Lower lobe of right lung (tissue), 2 donors: ENCODE measurements around the gene PLEKHJ1. TPM values are rescaled to one million over a fixed set of nuclear protein-coding genes. Genes with fewer than 3 reads are reported as not detected.
A peak's percentile ranks its signal among the peaks of the same experiment; 100 is the strongest.
"Not testable (repeated sequence)": the region's sequence is repeated elsewhere in the genome, so short reads cannot be mapped to it uniquely, and the experiment has no call there.

Experiments used
- ATAC-seq, 2 donors: fragments of 200-7000 bp; cut with Tn5 transposase; one replicate each; pipeline ENCODE4 v1.9.1; 2020 to 2022; ENCODE audit warnings: mild to moderate bottlenecking in 2 of 2, moderate library complexity in 2 of 2
- DNase-seq: peaks from one replicate; pipeline ENCODE4 v3.0.0-alpha.2; 2020
- H3K27ac ChIP-seq: fragments of 200-600 bp; one replicate; pipeline ENCODE4 v1.8.0; 2022
- H3K27me3 ChIP-seq: fragments of 200-600 bp; one replicate; pipeline ENCODE4 v1.8.0; 2022; ENCODE audit warnings: low read depth
- H3K36me3 ChIP-seq: fragments of 200-600 bp; one replicate; pipeline ENCODE4 v1.8.0; 2022; ENCODE audit warnings: mild to moderate bottlenecking
- H3K4me1 ChIP-seq: fragments of 200-600 bp; one replicate; pipeline ENCODE4 v1.8.0; 2022
- H3K4me3 ChIP-seq: fragments of 200-600 bp; one replicate; pipeline ENCODE4 v1.8.0; 2022; ENCODE audit warnings: mild to moderate bottlenecking
- H3K9me3 ChIP-seq: fragments of 200-600 bp; one replicate; pipeline ENCODE4 v1.8.0; 2022
- CTCF ChIP-seq: fragments of 200-600 bp; IDR thresholded peaks from one replicate; pipeline ENCODE4 v1.8.0; 2022; ENCODE audit warnings: antibody characterized with exemption, mild to moderate bottlenecking
- intact Hi-C: fragments of 100-400 bp; cut with DNase I; formaldehyde crosslinking; loops from one replicate; pipeline ENCODE4 v1.11.0; 2022
- total RNA-seq: library from RNA; stranded (reverse); fragmentation: NEBNext Ultra II Directional; extraction: Animal tissue kit (Norgen Biotek cat#: 25700); gene quantifications from one replicate; pipeline ENCODE4 v1.2.1, GENCODE V29; 2021
- donor health status: DM: no; HTN: yes; CAD: no; lungs with severe emphysema.

PLEKHJ1 gene
- total RNA-seq, 1 donor from 2014 or later, result 52.0 TPM

DNA sequence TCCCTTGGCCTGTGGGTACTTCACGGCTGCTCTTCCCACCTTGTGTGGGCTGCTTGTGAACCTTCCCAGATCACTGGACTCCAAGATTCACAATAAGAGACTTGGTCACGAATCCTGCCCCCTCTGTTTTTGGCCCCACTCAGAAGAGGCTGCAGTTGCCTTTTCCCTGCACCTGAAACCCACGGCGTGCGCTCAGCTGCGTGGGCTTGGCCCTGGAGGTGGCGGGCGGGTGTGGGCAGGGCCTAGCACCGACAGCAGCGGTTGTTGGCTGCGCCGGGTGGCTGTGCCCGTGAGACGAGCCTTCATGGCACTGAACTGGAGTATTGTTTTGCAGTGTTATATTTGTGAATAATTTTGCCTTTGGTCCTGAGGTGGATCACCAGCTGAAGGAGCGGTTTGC is 33.8 kb downstream of the PLEKHJ1 start:
- H3K36me3 ChIP-seq, result peaks cover 60% of the 10 kb centered on the region
- no peaks in the 10 kb centered on the region for H3K9me3 ChIP-seq
- no peaks in the 10 kb centered on the region for H3K4me1 ChIP-seq
- H3K4me3 ChIP-seq, result no peak overlapping the region
- no peak overlapping the region for H3K27ac ChIP-seq
- intact Hi-C loops, result no loop called here
- ATAC-seq, result no peak
- DNase-seq, result no peak
- no peak for TF ChIP-seq CTCF
- H3K27me3 ChIP-seq, result no peaks in the 10 kb centered on the region

DNA sequence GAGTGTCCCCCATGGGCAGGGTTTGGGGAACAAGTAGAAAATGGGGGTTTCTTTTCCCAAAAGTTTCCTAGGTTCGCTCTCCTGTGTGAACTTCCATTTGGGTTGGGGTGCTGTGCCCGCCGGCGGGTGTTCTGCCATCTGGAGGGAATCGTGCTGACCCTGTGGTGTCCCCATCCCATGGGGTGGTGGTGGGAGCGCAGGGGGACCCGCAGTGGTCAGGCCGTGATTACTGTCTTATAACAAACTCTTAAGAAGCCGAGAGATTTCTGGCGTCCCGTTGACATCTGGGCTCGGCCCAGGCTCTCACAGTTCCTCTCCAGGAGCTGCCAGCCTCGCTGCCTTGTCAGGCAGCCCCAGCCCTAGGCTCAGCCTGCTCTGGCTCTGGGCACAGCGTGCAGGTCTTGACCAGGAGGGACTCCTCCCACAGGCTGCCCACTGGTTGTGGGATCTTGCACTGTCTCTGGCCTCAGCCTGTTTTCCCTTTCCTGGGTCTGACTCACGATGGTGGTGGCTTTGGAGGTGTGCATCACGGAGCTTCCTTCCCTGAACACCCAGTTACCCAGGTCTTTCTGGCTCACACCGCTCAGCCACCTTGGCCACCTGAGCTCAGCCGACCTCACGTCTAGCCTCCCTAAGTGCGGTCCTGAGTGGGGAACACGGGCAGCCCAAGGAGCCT is 34.5 kb downstream of the PLEKHJ1 start:
- H3K27ac ChIP-seq, result no peak overlapping the region
- H3K4me1 ChIP-seq, result no peaks in the 10 kb centered on the region
- intact Hi-C loops, result no loop called here
- H3K4me3 ChIP-seq, result no peak overlapping the region
- peaks cover 60% of the 10 kb centered on the region for H3K36me3 ChIP-seq
- ATAC-seq, result no peak
- DNase-seq, result no peak
- H3K9me3 ChIP-seq, result no peaks in the 10 kb centered on the region
- no peak for TF ChIP-seq CTCF
- no peaks in the 10 kb centered on the region for H3K27me3 ChIP-seq

GRCh38 chr19:2200624-2201294 is 35.4 kb downstream of the PLEKHJ1 start:
- H3K4me1 ChIP-seq, H3K4me3 ChIP-seq, intact Hi-C loops, ATAC-seq, H3K9me3 ChIP-seq, H3K27me3 ChIP-seq, H3K27ac ChIP-seq, DNase-seq: not testable (repeated sequence)
- H3K36me3 ChIP-seq, result peaks cover 64% of the 10 kb centered on the region

DNA sequence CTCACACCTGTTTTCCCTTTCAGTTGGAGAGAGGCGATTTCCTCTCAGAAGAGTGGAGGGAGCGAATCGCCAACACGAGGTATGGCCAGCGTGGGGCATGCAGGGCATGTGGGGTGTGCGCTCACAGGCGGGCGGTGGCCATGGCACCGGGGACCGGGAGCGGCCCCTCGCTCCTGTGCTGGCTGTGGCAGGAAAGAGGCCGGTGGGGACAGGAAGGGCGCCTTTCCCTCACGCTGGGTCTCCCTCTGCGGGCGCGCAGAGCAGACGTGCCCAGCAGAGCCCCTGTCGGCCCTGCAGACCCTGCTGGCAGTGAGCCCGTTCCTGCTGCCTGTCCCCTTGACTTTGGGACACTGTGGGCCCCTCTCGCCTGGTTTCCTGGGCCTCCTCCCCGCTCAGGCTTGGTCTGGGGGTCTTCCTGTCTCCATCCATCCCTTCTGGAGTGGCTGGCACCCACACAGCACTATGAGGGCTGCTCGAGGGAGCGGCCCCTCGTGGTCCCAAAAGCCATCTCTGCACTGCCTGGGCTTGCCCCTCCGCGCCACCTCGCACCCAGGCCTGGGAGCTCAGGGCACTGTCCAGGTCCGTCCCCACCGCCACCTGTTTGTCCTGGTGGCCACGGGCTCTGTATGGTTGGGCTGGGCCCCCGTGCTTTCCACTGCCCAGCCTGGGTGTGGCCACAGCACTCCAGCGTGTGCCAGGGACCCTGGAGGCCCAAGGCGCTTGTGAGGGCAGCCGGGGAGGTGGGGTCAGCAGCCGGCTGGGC is 36.1 kb downstream of the PLEKHJ1 start:
- Histone ChIP-seq H3K4me3 (no peak overlapping the region), H3K27ac (no peak overlapping the region), H3K27me3 (no peaks in the 10 kb centered on the region), H3K9me3 (no peaks in the 10 kb centered on the region), H3K36me3 (peaks cover 64% of the 10 kb centered on the region), H3K4me1 (no peaks in the 10 kb centered on the region)
- DNase-seq, result no peak
- no peak for TF ChIP-seq CTCF
- peak in 1 of 2 donors; percentile 7 for ATAC-seq
- intact Hi-C loops, result no loop called here

GRCh38 chr19:2199215-2199614 is 36.9 kb downstream of the PLEKHJ1 start:
- TF ChIP-seq CTCF, result no peak
- ATAC-seq (no peak), DNase-seq (no peak)
- Histone ChIP-seq H3K9me3 (no peaks in the 10 kb centered on the region), H3K27ac (no peak overlapping the region), H3K27me3 (no peaks in the 10 kb centered on the region), H3K4me1 (no peaks in the 10 kb centered on the region), H3K4me3 (no peak overlapping the region), H3K36me3 (peaks cover 66% of the 10 kb centered on the region)
- intact Hi-C loops, result no loop called here

- DNase-seq (no peak), ATAC-seq (no peak)
- no peaks in the 10 kb centered on the region for H3K4me1 ChIP-seq
- intact Hi-C loops, result no loop called here
- peaks cover 66% of the 10 kb centered on the region for H3K36me3 ChIP-seq
- H3K27ac ChIP-seq, result no peak overlapping the region
- no peak overlapping the region for H3K4me3 ChIP-seq
- no peaks in the 10 kb centered on the region for H3K9me3 ChIP-seq
- no peaks in the 10 kb centered on the region for H3K27me3 ChIP-seq
- TF ChIP-seq CTCF, result no peak
These were observed 37.8 kb downstream of the PLEKHJ1 start for GRCh38 chr19:2198317-2198716.
